ENCODE results near the gene TRIM71.
"Not testable (repeated sequence)": the region's sequence is repeated elsewhere in the genome, so short reads cannot be mapped to it uniquely, and the experiment has no call there.

Gene TRIM71

GRCh38 chr3:32817558-32818228 is at the start of gene TRIM71:
Gene TRIM71, plus strand, starts transcription at chr3:32817997. Its CDS starts 84 bp downstream, at chr3:32818081.
- DNase-seq (ENCODE audit: low read depth in 2 of 2): no peak

GRCh38 chr3:32778389-32778788 is 39.4 kb upstream of the TRIM71 start:
- DNase-seq (ENCODE audit: low read depth in 2 of 2): no peak

- no peak for DNase-seq (ENCODE audit: low read depth in 2 of 2)
Observed at GRCh38 chr3:32780071-32780734, 37.6 kb upstream of the TRIM71 start.

GRCh38 chr3:32780735-32781210 is 37.0 kb upstream of the TRIM71 start:
- DNase-seq (ENCODE audit: low read depth in 2 of 2): peak in 1 of 2 experiments; percentile 8

- peak; percentile 40 to 64 for DNase-seq (ENCODE audit: low read depth in 2 of 2)
Observed at GRCh38 chr3:32781211-32781968, 36.4 kb upstream of the TRIM71 start.

GRCh38 chr3:32781969-32782270 is 35.9 kb upstream of the TRIM71 start:
- not testable (repeated sequence) for DNase-seq (ENCODE audit: low read depth in 2 of 2)

GRCh38 chr3:32782407-32782806 is 35.4 kb upstream of the TRIM71 start:
- no peak for DNase-seq (ENCODE audit: low read depth in 2 of 2)

GRCh38 chr3:32791833-32792232 is 26.0 kb upstream of the TRIM71 start:
- DNase-seq (ENCODE audit: low read depth in 2 of 2): no peak

GRCh38 chr3:32794487-32795308 is 23.1 kb upstream of the TRIM71 start:
- DNase-seq (ENCODE audit: low read depth in 2 of 2): no peak

- DNase-seq (ENCODE audit: low read depth in 2 of 2): not testable (repeated sequence)
Observed at GRCh38 chr3:32796384-32796950, 21.3 kb upstream of the TRIM71 start.

- DNase-seq (ENCODE audit: low read depth in 2 of 2): no peak
Observed at GRCh38 chr3:32797776-32798175, 20.0 kb upstream of the TRIM71 start.

GRCh38 chr3:32801440-32801839 is 16.4 kb upstream of the TRIM71 start:
- not testable (repeated sequence) for DNase-seq (ENCODE audit: low read depth in 2 of 2)

- no peak for DNase-seq (ENCODE audit: low read depth in 2 of 2)
Observed at GRCh38 chr3:32813180-32813579, 4.6 kb upstream of the TRIM71 start.

- no peak for DNase-seq (ENCODE audit: low read depth in 2 of 2)
Observed at GRCh38 chr3:32814361-32814760, 3.4 kb upstream of the TRIM71 start.

GRCh38 chr3:32815841-32816438 is 1.9 kb upstream of the TRIM71 start:
- no peak for DNase-seq (ENCODE audit: low read depth in 2 of 2)

GRCh38 chr3:32816439-32817256 is 1.1 kb upstream of the TRIM71 start:
- no peak for DNase-seq (ENCODE audit: low read depth in 2 of 2)

- DNase-seq (ENCODE audit: low read depth in 2 of 2): no peak
Observed at GRCh38 chr3:32817257-32817557, 590 bp upstream of the TRIM71 start.

GRCh38 chr3:32818229-32818969 is 602 bp downstream of the TRIM71 start:
- no peak for DNase-seq (ENCODE audit: low read depth in 2 of 2)

- DNase-seq (ENCODE audit: low read depth in 2 of 2): no peak
Observed at GRCh38 chr3:32818970-32819511, 1.2 kb downstream of the TRIM71 start.

All from stimulated activated CD4-positive, alpha-beta T cell treated with anti-CD3 and anti-CD28 coated beads, Interleukin-12 subunit alpha, Interleukin-12 subunit beta, amount 100 ng/mL, for 24 hours (primary cell).